ENCODE measurements around the gene UBE2Z.
"Not testable (repeated sequence)": the region's sequence is repeated elsewhere in the genome, so short reads cannot be mapped to it uniquely, and the experiment has no call there.

The UBE2Z gene

DNA sequence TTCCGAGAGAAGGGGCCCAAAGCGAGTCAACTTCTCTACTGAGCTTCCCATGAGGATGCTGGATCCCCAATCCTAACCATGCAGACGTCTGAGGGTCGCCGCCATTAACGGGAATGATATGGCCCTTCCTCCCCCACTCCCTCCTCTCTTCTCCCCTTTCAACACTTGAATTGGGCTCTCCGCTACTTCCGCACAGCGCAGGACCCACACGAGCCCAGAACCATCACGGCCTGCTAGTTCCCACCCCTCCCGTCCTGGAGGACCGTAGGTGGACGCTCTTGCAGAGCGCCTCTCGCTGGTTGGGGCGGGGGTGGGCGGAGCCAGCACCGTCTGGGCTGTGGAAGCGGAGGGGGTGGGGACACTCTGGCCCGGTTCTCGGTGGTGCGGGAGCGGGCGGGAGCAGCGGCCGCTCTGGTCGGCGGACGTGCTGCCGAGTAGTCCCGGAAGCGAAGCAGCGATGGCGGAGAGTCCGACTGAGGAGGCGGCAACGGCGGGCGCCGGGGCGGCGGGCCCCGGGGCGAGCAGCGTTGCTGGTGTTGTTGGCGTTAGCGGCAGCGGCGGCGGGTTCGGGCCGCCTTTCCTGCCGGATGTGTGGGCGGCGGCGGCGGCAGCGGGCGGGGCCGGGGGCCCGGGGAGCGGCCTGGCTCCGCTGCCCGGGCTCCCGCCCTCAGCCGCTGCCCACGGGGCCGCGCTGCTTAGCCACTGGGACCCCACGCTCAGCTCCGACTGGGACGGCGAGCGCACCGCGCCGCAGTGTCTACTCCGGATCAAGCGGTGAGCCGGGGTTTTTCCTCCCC lies at the start of gene UBE2Z:
Gene UBE2Z, plus strand, starts transcription at position 361 of the 797 bp plus-strand sequence. Its CDS starts 97 bp downstream, at position 458.
- peak; percentile 98 for DNase-seq (ENCODE audit: low spot score)

DNA sequence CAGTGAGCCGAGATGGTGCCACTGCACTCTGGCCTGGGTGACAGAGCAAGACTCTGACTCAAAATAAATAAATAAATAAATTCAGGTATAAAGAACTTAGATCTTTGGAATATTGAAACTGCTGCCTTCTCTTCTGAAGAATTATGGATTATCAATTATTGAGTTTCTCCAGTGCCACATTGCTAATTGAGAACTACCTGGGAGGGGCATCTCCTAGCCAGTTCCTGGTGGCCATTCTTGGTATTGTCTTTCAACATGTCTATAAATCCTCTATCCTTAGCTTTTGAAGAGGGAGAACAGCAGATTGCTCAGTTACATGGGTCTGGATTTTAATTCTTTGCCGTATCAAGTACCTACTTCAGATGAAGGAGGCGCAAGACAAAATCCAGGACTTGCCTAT lies 48.2 kb upstream of the UBE2Z start:
- no peak for DNase-seq (ENCODE audit: low spot score)

DNA sequence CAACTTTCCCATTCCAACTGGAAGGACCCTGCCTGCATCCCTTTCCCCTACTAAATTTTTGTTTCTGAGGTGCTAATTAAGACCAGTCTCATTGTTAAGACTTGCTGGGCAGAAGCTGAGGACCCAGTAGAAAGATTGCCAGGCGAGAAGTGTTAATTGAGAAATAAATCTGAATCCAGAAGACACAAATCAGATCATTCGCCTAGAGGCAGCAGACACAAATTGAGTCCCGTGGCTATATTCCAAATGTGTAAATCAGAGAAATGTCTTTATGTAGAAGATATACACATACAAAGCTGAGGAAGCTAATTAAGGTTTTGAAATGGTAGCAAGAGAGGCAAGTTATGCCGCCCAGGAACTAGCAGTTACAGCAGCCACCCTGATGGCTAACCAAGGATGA lies 47.8 kb upstream of the UBE2Z start:
- no peak for DNase-seq (ENCODE audit: low spot score)

DNA sequence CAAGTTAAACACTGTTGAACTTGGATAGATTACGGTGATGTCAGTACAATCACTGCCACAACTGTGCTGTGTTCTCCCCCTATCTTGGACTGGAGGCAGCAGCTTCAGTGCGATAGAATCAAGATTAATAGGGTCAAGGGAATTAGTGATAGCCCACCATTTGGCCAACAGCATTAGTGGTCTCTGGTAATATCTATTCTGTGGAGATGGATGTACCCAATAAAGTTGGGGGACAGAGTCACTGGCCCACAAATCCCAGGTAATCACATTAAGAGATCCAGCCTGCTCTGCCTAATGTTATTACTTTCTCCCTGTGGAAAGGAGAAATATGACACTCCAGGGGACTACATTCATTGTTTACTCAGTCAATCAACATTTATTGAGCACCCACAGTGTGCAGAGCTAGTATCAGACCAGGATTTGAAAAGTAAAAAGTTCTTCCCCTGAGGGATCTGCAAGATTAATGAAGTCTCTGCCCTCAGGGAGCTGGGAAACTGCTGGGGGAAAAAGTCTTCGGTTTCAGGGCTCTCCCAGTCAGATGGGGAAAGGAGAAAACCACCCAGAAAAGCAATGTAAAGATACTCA lies 39.2 kb upstream of the UBE2Z start:
- no peak for DNase-seq (ENCODE audit: low spot score)

DNA sequence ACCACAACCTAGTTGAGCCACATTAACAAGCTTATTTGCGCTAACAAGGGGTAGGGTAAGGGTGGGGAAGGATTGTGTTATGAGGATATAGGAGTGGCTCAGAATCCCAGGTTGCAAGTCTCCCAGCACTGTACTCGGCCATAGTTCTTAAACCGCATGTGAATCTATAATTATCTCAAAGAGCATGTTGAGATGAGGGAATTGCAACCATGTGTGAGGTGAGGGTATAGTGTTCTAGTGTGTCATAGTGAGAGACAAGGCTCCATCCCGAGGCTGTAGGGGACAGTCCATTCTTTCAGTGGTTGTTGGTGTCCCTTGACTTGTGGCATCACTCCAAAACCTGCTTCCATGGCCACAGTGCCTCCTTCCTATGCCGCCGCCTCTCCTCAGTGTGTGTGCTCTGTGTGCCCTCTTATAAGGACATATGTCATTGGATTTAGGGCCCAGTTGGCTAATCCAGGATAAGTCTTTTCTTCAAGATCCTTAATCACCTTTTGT lies 38.3 kb upstream of the UBE2Z start:
- DNase-seq (ENCODE audit: low spot score): no peak

DNA sequence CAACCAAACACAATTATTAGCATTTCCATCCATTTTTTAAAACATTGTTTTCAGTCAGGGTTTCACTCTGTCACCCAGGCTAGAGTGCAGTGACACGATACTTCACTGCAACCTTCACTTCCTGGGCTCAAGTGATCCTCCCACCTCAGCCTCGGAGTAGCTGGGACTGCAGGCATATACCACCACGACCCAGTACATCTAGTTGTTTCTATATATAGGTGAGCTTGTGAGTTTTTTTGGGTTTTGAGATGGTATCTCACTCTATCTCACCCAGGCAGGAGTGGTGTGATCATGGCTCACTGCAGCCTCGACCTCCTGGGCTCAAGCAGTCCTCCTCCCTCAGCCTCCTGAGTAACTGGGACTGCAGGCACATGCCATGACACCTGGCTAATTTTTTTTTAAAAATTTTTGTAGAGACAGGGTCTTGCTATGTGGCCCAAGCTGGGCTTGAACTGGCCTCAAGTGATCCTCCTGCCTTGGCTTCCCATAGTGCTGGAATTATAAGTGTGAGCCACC lies 37.1 kb upstream of the UBE2Z start:
- no peak for DNase-seq (ENCODE audit: low spot score)

DNA sequence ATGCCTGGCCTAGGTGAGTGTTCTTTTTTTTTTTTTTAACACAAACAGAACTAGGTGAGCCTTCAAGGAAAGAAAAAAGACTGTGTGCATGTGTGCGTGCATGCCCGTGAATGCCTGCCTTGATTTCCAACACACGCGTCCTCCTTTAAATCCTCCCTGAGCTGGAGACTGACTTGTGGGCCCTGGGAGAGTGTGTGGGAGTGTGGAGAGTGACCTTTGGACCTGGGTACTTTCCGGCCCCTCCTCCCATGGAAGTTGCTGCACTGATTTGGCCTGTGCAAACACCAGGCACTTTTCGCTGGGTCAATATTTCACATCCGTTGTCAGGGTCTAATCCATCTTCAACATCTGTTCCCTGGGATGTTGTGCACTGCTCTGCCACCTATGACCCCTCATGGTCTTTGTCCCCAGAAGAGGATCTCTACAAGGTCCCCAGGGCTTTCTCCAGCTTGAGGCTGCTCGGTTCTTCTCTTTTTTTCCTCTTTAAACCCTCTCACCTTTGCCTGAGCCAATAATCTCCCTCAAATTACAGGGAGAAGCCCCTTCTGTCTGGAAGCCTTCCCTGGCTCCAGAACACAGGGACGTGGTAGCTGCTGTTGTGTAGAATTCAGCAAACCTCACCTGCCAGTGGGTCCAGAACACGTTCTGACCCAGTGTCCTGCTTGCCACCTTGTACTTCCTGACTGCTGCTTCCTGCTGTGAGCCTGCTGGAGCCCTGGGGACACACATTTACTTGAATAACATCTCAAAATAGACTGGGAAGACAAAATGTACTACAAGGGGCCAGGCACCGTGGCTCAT lies 36.5 kb upstream of the UBE2Z start:
- DNase-seq (ENCODE audit: low spot score): no peak

DNA sequence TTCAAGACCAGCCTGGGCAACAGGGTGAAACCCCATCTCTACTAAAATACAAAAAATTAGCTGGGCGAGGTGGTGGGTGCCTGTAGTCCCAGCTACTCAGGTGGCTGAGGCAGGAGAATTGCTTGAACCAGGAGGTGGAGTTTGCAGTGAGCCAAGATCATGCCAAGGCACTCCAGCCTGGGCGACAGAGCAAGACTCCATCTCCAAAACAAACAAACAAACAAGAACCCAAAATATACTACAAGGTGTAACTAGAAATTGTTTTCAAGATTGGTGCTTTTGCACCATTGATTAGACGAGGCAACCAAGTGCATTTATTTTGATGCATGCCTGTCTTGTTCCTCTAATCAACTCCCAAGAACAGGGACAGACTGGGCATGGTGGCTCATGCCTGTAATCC lies 35.8 kb upstream of the UBE2Z start:
- not testable (repeated sequence) for DNase-seq (ENCODE audit: low spot score)

DNA sequence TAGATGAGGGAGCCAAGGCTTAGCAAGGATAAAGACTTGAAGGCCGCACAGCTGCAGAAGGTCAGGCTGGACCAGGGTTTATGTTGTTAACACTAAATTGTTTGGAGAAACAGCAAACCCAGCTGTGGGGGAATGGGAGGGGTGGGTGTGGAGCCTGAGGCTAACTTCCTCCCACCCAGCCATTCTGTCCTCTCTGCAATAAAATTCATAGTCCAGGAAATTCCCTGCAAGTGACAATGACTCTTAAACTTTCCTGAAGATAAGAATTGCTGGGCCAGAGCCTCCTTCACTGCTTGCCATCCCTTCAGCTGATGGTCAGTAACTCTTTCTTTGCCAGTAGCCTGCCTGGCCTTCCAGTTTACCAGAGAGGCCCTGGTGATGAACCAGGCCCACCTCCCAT lies 35.0 kb upstream of the UBE2Z start:
- DNase-seq (ENCODE audit: low spot score): no peak

DNA sequence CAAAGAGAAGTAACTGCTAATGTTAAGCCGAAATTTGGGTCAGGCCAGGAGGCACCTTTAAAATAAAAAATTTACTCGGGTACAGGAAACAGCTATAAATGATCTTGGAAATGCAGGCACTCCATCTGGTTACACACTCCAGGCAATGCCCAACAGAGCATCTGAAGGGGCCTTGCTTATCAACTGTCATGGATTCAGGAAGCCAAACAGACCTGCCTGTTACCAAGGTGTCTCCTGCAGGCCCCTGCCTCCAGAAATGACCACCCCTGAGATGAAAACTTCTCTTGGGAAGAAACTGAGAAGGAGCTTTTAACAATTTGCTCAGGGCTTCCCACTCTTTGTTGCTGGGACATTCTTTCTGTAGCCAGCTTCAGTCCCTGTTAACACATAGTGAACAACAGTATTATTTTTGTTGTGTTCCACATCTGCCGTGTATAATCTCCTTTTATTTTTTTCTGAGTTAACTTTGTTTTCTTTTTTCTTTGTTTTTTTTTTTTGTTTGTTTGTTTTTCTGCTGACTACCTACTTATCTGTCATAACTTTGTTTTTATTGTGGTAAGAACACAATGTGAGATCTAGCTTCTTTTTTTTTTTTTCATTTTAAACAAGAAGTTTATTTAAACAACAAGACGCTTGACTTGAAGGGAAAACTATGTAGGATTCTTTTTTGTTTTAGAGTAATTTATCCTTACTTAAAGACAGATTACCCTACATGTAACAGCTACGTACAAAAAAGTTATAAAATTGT lies 34.3 kb upstream of the UBE2Z start:
- no peak for DNase-seq (ENCODE audit: low spot score)

DNA sequence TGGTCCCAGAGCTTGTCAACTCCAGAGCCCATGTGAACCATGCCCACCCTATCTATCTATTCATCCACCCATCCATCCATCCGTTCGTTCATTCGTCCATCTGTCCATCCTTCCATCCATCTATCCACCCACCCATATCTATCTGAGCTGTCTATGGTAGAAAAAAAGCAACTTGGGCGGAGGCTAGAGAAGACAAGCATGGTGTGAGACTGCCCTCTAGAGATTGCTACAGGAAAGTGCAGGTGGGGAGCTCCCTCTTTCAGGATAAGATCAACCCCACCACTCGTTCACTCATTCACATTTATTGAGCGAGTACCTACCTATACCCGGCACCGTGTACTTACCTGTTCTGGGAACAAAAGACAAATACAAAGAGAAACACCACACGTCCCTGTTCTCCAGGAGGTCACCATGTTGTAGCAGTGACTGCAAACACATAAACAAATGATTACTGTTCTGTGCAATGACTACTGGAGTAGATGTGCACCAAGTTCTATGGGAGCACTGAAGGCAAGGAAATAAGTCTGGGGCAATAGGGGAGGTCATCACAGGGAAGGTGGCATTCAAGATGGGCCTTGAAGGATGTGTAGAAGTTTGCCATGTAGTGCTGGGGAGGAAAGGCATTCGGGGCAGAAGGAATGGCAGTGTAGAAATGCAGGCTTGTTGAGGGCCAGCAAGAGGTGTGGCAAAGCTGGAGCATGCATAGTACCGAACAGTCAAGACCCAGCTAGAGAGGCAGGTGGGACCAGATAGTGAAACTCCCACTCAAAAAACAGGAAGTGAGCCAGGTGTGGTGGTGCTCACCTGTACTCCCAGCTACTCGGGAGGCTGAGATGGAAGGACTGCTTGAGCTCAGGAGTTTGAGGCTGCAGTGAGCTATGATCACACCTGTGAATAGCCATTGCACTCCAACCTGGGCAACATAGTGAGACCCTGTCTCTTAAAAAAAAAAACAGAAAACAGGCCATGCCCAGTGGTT lies 29.0 kb upstream of the UBE2Z start:
- no peak for DNase-seq (ENCODE audit: low spot score)

DNA sequence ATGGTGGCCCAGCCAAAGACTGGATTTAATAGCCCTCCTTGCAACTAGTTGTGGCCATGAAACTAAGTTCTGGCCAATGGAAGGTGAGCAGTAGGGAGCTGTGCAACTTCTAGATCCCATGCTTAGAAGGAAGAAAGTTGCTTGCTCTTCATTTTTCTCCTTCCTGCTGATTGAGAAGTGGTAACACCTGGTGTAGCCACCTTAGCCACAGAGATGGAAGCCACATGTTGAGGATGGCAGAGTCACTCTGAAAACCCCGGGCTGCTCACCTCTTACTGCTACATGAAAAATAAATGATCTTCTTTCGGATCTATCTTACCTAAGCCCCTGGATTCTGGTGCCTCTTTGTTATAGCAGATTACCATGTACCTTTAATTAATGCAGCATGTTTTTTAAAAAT lies 25.9 kb upstream of the UBE2Z start:
- DNase-seq (ENCODE audit: low spot score): no peak

DNA sequence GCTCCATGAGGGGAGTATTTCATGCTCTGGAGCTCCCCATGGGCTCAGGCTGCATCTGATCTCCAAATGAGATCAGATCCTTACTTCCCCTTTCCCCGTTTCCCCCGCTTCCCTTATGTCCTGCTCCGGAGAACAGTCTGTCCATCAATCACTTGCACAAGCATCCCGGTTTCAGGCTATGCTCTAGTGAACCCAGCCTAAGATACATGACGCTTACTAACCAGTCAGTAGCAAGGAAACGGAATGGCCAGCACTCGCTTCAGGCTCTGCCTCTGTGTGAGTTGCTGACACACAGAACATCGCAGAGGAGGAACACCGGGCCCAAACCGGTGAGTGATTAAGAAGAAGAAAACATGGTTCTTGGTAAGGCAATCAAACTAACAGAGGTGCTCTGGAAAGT lies 25.0 kb upstream of the UBE2Z start:
- DNase-seq (ENCODE audit: low spot score): no peak

DNA sequence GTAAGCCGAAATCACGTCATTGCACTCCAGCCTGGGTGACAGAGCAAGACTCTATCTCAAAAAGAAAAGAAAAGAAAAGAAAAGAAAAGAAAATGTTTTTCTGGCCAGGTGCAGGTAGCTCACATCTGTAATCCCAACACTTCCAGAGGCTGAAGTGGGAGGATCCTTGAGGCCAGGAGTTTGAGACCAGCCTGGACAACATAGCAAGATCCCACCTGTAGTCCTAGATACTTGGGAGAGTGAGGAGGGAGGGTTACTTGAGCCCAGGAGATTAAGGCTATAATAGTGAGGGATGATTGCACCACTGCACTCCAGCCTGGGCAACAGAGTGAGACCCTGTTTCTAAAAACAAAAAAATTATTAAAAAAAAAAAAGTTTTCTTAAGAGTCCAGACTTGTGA lies 18.1 kb upstream of the UBE2Z start:
- DNase-seq (ENCODE audit: low spot score): no peak

DNA sequence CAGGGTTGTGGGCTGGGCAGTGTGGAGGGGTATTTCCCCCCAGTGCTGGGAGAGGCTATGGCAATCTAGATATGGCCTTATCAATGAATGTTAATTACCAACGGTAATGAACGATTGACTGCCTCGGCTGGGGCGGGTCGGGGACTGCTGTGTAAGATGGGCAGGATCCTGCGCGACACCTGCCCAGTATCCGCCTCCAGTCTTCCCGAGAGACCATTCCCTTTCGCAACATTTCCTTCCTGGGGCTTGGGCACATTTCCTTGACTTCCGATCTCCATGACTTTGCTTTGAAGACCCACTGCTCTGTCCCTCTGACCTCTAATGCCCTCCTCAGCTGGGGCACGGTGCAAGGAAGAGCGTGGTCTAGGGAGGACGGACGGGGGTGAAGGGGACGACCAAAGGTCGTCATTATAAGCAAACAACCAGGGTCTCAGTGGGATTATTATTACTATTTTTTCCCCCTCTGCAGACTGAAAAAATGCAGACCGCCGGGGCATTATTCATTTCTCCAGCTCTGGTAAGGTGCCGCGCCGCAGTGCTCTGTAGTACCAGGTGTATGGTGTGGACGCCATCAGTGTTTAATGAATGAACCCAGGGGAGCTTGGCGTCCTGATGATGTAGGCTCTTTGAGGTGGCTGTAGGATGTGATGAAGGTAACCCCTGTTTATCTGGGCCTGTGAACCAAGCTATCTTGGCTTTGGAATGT lies 15.1 kb upstream of the UBE2Z start:
- DNase-seq (ENCODE audit: low spot score): no peak

DNA sequence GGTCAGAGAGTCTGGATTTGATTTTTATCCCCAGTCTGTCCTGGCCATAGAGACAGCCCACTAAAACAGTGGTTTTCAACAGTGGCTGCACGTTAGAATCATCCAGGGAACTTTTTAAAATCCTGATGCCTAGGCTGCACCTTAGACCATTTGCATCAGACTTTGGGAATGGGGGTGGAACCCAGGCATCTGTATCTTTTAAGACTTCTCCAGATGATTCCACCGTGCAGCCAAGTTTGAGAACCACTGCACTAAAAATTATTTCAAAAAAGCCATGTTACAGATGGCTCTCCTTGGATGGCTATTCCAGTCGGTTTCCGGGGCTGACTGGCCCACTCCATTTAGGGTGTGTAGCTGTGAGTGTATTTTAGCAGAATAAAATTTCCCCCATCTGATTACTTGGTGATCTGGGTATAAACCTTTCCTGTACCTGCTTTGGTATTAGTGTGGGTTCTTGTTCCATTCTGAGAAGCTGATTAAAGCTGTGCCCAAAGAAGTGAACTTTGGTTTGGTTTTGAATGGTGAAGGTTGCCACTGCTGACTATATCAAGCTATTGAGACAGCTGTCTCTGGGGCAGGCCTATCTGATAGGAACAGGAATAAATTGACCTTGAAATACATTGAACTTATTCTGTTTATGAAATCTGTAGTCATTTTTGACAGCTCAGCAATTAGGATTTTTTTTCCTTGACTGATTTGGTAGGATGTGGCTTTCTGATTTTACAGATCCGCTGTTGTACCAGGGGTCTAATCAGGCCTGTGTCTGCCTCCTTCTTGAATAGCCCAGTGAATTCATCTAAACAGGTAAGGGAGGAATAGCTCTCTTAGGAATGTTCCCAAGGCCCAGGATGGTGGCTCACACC lies 14.3 kb upstream of the UBE2Z start:
- DNase-seq (ENCODE audit: low spot score): no peak

DNA sequence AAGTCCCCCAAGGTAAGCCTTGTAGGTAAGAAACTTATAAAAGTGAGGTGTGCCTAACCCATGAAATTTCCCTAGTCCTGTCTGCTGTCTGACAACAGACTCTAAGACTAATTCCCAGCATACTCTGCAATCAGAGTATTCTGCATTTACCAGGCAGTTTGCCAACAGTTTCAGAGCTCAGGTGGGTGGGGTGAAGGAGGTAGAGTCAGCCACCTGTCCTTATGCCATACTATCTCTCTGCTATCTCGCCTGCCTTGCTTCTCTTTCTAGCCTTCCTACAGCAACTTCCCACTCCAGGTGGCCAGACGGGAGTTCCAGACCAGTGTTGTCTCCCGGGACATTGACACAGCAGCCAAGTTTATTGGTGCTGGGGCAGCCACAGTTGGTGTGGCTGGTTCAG lies 13.3 kb upstream of the UBE2Z start:
- no peak for DNase-seq (ENCODE audit: low spot score)

DNA sequence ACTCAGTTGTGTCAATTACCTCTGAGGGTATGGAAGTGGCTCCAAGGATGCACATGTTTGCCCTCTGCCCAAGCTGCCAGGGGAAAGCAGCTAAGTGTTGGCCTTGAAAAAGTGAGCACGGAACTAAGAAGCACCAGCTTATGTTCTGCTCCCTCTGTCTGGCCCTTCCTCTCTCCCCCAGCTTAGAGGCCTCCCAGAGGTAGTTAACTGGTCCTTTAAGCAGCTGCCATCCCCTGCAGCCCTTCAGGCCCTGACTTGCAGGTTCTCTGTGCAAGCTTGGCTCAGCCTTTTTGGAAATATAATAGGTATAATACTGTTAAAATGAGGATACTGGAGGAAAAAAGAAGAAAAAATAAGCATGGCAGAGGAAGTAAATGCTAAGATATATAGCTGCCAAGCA lies 7.0 kb upstream of the UBE2Z start:
- DNase-seq (ENCODE audit: low spot score): no peak

DNA sequence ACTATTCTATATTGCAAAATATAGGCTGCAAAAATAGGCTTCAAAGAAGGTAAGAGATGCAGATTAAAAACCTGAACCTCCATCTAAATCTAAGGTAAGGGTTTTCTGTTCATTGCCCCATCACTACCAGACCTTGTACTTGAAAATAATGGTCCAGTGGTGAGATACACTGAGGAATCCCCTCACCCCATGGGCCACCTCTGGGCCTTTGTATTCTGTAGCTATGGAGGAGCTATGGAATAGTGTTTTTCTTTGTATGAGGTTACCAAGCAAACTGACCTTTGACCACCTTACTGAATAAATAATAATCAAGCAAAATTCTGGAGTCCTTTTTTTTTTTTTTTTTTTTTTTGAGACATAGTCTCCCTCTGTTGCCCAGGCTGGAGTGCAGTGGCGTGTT lies 4.8 kb upstream of the UBE2Z start:
- DNase-seq (ENCODE audit: low spot score): no peak

Data from left forelimb (tissue), 1 donor.